Left lobe of liver (tissue), 2 donors: Measurements from ENCODE around the gene SLC37A2. TPM values are rescaled to one million over a fixed set of nuclear protein-coding genes. Genes with fewer than 3 reads are reported as not detected.
"Not testable (repeated sequence)": the region's sequence is repeated elsewhere in the genome, so short reads cannot be mapped to it uniquely, and the experiment has no call there.

Experiments used
- ATAC-seq: fragments of 200-7000 bp; cut with Tn5 transposase; one replicate; pipeline ENCODE4 v1.9.1; 2020; ENCODE audit warnings: mild to moderate bottlenecking, moderate library complexity
- DNase-seq: peaks from one replicate; pipeline ENCODE4 v3.0.0-alpha.2; 2020; ENCODE audit warnings: low spot score
- total RNA-seq: library from RNA; stranded (reverse); gene quantifications from one replicate; pipeline ENCODE4 v1.2.1, GENCODE V29; 2021
- donor health status: DM: no; HTN: no; CAD: no; lungs with moderate emphysema.
- donor health status: DM: no; HTN: yes; CAD: no.

Gene SLC37A2
- total RNA-seq = 3.1 TPM

GRCh38 chr11:125062931-125063428, at the start of gene SLC37A2:
SLC37A2 (plus strand) TSS chr11:125063305; CDS start chr11:125063368, 63 bp downstream.
- DNase-seq (peak; percentile 77), ATAC-seq (peak; percentile 98)

GRCh38 chr11:125016413-125016812, 46.7 kb upstream of the SLC37A2 start:
- ATAC-seq (no peak), DNase-seq (no peak)

GRCh38 chr11:125020342-125020741, 42.8 kb upstream of the SLC37A2 start:
- ATAC-seq = no peak
- no peak for DNase-seq

GRCh38 chr11:125022551-125022950, 40.6 kb upstream of the SLC37A2 start:
- no peak for ATAC-seq

GRCh38 chr11:125025968-125026367, 37.1 kb upstream of the SLC37A2 start:
- ATAC-seq = no peak
- no peak for DNase-seq

More at GRCh38 chr11:125022551-125022950, 40.6 kb upstream of the SLC37A2 start:
- no peak for DNase-seq

GRCh38 chr11:125029431-125029830, 33.7 kb upstream of the SLC37A2 start:
- not testable (repeated sequence) for DNase-seq, ATAC-seq

- DNase-seq = no peak
- no peak for ATAC-seq
Measured at GRCh38 chr11:125036933-125037332, 26.2 kb upstream of the SLC37A2 start.

- DNase-seq (no peak), ATAC-seq (no peak)
Measured at GRCh38 chr11:125049164-125049792, 13.8 kb upstream of the SLC37A2 start.

- ATAC-seq (no peak), DNase-seq (no peak)
Measured at GRCh38 chr11:125052047-125052446, 11.1 kb upstream of the SLC37A2 start.

GRCh38 chr11:125053167-125053566, 9.9 kb upstream of the SLC37A2 start:
- ATAC-seq = no peak
- no peak for DNase-seq

GRCh38 chr11:125055107-125055715, 7.9 kb upstream of the SLC37A2 start:
- no peak for ATAC-seq
- no peak for DNase-seq

- not testable (repeated sequence) for DNase-seq, ATAC-seq
Measured at GRCh38 chr11:125056111-125056510, 7.0 kb upstream of the SLC37A2 start.

GRCh38 chr11:125056931-125057692, 6.0 kb upstream of the SLC37A2 start:
- peak; percentile 49 for ATAC-seq
- no peak for DNase-seq

GRCh38 chr11:125057693-125058016, 5.5 kb upstream of the SLC37A2 start:
- DNase-seq (no peak), ATAC-seq (no peak)

GRCh38 chr11:125061281-125061680, 1.8 kb upstream of the SLC37A2 start:
- ATAC-seq (no peak), DNase-seq (no peak)

GRCh38 chr11:125062218-125062930, 731 bp upstream of the SLC37A2 start:
- peak; percentile 18 for ATAC-seq

GRCh38 chr11:125063429-125064043, 431 bp downstream of the SLC37A2 start:
- DNase-seq = peak; percentile 44
- no peak for ATAC-seq

More at GRCh38 chr11:125062218-125062930, 731 bp upstream of the SLC37A2 start:
- DNase-seq = peak; percentile 43

- no peak for DNase-seq
Measured at GRCh38 chr11:125064070-125064469, 965 bp downstream of the SLC37A2 start.

GRCh38 chr11:125068368-125068767, 5.3 kb downstream of the SLC37A2 start:
- DNase-seq (no peak), ATAC-seq (no peak)

More at GRCh38 chr11:125064070-125064469, 965 bp downstream of the SLC37A2 start:
- no peak for ATAC-seq

- no peak for DNase-seq
- ATAC-seq = no peak
Measured at GRCh38 chr11:125069008-125069407, 5.9 kb downstream of the SLC37A2 start.

- DNase-seq (no peak), ATAC-seq (no peak)
Measured at GRCh38 chr11:125069796-125070195, 6.7 kb downstream of the SLC37A2 start.
